Measurements from ENCODE around the gene RAB20.
"Not testable (repeated sequence)": the region's sequence is repeated elsewhere in the genome, so short reads cannot be mapped to it uniquely, and the experiment has no call there.

RAB20 gene

GRCh38 chr13:110491869-110492678 lies 69.4 kb downstream of the RAB20 start:
- DNase-seq (ENCODE audit: low read depth) = no peak

- DNase-seq (ENCODE audit: low read depth) = no peak
Observed at GRCh38 chr13:110490009-110490770, 71.3 kb downstream of the RAB20 start.

- not testable (repeated sequence) for DNase-seq (ENCODE audit: low read depth)
Observed at GRCh38 chr13:110486880-110487279, 74.6 kb downstream of the RAB20 start.

GRCh38 chr13:110486061-110486715 lies 75.3 kb downstream of the RAB20 start:
- DNase-seq (ENCODE audit: low read depth) = no peak

- no peak for DNase-seq (ENCODE audit: low read depth)
Observed at GRCh38 chr13:110485604-110486003, 75.9 kb downstream of the RAB20 start.

GRCh38 chr13:110484290-110485048 lies 77.1 kb downstream of the RAB20 start:
- DNase-seq (ENCODE audit: low read depth) = no peak

- no peak for DNase-seq (ENCODE audit: low read depth)
Observed at GRCh38 chr13:110483386-110483968, 78.0 kb downstream of the RAB20 start.

- no peak for DNase-seq (ENCODE audit: low read depth)
Observed at GRCh38 chr13:110480161-110480560, 81.4 kb downstream of the RAB20 start.

- no peak for DNase-seq (ENCODE audit: low read depth)
Observed at GRCh38 chr13:110479648-110480047, 81.9 kb downstream of the RAB20 start.

- no peak for DNase-seq (ENCODE audit: low read depth)
Observed at GRCh38 chr13:110479215-110479545, 82.3 kb downstream of the RAB20 start.

GRCh38 chr13:110478405-110479214 lies 82.9 kb downstream of the RAB20 start:
- DNase-seq (ENCODE audit: low read depth) = no peak

- DNase-seq (ENCODE audit: low read depth) = no peak
Observed at GRCh38 chr13:110477706-110478245, 83.7 kb downstream of the RAB20 start.

GRCh38 chr13:110476220-110476617 lies 85.3 kb downstream of the RAB20 start:
- no peak for DNase-seq (ENCODE audit: low read depth)

- no peak for DNase-seq (ENCODE audit: low read depth)
Observed at GRCh38 chr13:110475550-110476219, 85.8 kb downstream of the RAB20 start.

- DNase-seq (ENCODE audit: low read depth) = no peak
Observed at GRCh38 chr13:110475117-110475516, 86.4 kb downstream of the RAB20 start.

GRCh38 chr13:110474713-110475112 lies 86.8 kb downstream of the RAB20 start:
- DNase-seq (ENCODE audit: low read depth) = no peak
